Non-pigmented ciliary epithelial cell (primary cell): ENCODE measurements around the gene PLPP4.

Experiments used
- DNase-seq: peaks from one replicate; pipeline ENCODE4 v3.0.0-alpha.2; 2010; ENCODE audit warnings: low read depth

PLPP4 gene

GRCh38 chr10:120456626-120457430 is at the start of gene PLPP4:
PLPP4 (plus strand) TSS chr10:120457227; CDS start chr10:120457306, 79 bp downstream.
- DNase-seq = no peak

- no peak for DNase-seq
Measured at GRCh38 chr10:120409816-120410215, 47.2 kb upstream of the PLPP4 start.

- no peak for DNase-seq
Measured at GRCh38 chr10:120414946-120415345, 42.1 kb upstream of the PLPP4 start.

DNA sequence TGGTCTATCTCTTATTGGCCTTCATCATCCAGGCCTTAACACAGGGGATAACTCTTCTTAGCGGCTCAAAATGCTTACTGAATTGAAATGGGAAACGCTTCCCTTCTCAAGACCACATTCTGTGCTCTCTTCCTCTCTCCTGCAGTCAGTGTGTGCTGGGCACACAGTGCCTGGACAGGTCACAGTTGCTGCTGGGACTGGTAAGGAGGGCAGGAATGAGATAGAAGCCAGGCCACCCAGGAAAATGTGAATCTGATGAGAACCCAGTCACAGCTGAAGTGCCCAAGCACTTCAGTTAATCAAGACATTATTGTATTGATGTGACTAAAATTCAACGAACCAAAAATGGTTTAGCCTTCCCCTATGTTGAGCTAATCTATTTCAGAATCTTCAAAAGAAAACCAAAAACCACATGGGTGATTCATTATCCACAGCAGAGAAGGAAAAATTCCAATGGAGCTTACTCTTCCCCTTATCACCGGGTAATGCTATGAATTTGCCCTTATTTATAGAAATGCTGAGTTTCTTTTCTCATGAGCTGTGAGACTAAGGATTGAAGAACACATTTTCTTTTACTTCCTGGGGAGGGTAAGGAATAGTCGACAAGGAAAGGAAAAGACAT is 41.2 kb upstream of the PLPP4 start:
- DNase-seq = peak; percentile 86

GRCh38 chr10:120420421-120420820 is 36.6 kb upstream of the PLPP4 start:
- no peak for DNase-seq

DNA sequence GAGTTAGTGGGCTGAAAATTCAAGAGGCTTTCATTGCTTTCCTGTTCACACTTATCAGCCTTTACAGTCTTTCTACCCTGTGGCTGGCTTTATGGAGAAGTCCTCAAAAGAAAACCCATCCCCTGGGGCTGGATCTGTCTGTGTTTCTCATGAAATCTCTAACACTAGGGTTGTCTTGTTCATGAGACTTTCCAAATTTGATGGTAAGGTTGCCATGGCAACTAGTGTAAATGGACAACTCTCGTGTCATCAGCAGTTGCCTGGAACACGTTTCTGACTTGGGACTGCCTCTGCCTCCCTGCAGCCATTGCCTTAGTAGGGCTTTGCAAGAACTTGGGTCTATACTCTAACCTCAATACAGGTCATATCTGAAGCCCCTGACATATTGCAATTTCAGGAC is 35.8 kb upstream of the PLPP4 start:
- DNase-seq = no peak

DNA sequence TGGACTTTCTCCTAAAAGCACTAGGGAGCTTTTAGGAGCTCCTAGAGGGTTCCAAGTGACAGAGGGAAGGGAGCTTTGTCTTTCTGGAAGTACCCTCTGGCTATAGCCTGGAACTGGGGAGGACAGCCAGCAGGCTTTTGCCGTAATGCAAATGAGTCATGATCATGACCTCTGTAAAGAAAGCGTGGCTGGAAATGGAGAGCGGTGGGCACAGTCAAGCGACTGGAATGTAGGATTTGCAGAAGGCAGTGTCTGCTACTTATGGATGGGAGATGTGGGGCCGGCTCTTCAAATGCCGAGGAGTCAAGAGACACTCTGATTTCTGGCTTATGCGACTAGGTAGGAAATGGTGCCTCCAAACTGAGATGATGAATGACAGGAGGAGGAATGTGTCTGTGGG is 34.6 kb upstream of the PLPP4 start:
- DNase-seq = peak; percentile 93

GRCh38 chr10:120423431-120424197 is 33.4 kb upstream of the PLPP4 start:
- peak; percentile 83 for DNase-seq

- no peak for DNase-seq
Measured at GRCh38 chr10:120424198-120424464, 32.9 kb upstream of the PLPP4 start.

DNA sequence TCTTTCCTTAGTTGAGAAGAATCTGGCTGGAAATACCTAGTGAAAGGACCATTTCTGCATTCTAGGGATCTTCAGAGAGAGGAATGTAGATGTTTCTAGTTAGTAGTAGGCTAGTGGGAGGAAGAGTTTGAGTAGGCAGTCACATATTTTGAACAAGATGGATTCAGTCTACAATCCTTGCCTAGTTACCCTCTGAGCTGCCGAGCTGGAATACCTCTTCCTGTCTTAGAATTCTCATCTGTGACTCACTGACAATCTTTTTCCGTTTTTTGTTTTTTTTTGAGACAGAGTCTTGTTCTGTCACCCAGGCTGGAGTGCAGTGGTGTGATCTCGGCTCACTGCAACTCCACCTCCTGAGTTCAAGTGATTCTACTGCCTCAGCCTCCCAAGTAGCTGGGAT is 30.7 kb upstream of the PLPP4 start:
- DNase-seq = peak; percentile 55

- DNase-seq = no peak
Measured at GRCh38 chr10:120428754-120429153, 28.3 kb upstream of the PLPP4 start.

DNA sequence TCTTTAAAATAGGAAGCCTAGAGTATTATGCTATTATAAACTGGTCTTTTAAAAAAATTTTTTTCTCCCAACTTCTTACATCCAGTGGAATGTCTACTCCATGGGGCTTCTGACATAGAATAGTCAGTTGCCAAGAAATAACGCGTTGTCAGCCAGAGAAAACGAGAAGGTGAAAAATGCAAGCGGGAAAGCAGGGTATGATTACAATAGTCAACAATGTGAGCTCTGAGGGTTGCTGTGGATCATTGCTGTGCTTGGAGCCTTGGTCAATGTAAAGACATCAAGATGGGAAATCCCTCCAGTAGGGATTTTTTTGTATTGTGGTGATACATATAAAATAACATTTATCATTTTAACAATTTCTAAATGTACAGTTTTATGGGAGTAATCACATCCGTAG is 27.6 kb upstream of the PLPP4 start:
- DNase-seq = no peak

GRCh38 chr10:120431251-120431651 is 25.8 kb upstream of the PLPP4 start:
- no peak for DNase-seq

DNA sequence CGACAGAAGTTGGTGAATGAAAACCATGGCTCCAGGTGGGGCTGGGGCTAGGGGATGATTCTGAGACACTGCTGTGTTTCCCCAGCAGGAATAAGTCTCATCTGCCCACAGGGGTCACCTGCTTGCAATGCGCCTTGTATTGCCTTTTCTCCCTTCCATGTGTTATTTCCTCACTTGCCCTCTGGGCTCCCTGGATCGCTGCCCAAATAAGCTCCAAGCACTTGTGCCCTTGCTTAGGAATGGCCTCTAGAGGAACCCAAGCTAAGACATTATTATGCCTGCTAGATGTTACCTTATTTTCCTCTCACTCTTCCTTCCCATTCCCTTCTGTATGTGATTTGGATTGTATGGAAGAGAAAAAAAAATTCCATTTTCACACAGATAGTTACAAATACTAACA is 24.8 kb upstream of the PLPP4 start:
- no peak for DNase-seq

DNA sequence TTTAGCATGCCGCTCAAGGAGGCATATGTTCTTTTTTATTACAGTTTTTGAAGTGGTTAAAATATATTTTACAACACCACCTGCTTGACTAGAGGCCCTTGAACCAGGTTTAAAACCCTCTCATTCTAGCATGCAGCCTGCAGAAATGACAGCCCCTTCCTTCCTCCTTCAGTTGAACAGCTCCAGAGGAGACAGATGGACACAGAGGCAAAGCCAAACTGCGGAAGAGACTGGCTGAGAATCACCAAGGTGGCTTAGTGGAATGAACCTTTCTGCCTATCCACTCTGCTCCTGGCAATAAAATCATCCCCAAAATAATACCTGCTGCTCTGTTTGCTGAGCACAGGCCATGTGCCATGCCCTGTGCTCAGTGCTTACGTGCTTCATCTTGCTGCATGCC is 23.9 kb upstream of the PLPP4 start:
- DNase-seq = no peak

GRCh38 chr10:120436439-120437112 is 20.5 kb upstream of the PLPP4 start:
- DNase-seq = no peak

- DNase-seq = no peak
Measured at GRCh38 chr10:120437541-120437940, 19.5 kb upstream of the PLPP4 start.

DNA sequence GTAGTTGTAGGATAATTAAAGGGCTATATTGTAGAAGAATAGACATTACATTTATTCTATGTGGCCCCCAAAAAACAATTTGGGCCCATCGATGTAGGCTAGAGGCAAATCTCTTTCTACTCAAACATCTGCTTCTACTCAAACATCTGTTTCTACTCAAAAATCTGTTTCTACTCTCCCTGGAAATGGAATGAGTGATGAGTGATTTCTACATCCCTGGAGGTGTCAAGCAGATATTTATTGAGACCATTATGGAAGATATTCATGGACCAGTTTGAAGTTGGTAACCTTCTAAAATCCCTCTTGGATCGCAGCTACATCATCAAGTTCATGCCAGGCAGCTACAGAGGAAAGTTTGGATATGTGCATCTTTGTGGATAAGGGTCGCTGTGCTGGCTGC is 5.1 kb upstream of the PLPP4 start:
- no peak for DNase-seq

- no peak for DNase-seq
Measured at GRCh38 chr10:120453319-120453718, 3.7 kb upstream of the PLPP4 start.

DNA sequence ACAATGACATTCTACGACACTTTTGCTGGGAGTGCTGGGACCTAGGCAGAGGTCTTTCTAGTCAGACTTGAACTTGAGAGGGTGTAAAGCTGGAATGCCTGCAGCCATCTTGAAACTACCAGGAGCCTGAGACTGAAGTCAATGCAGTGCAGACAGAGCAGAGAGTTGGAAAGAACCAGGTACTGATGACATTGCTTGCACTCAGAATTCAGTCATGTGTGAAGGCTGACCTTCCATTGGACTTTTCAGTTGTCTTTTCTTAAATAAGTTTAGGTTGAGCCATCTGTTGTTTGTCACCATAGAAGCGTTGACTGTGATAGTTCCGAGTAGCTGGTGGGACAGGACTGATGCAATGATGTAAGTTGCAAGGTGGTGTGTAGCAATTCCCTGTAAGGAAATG is 3.1 kb upstream of the PLPP4 start:
- DNase-seq = no peak

DNA sequence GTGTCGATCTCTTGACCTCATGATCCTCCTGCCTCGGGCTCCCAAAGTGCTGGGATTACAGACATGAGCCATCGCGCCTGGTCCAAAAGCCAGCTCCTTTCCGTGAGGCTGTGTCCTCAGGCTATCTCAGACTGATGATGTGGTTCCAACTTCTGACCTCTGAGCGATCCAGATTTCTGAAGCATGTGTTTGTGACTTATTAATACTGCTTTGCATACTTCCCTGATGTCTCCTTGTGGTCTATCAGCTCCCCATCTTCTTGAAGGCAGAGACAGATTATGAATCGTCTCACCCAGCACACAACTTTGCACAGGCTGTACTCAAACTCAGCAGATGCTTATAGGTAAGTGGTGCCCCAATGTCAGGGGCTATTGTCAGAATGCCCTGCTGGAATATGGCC is 2.0 kb upstream of the PLPP4 start:
- no peak for DNase-seq

GRCh38 chr10:120455606-120456005 is 1.4 kb upstream of the PLPP4 start:
- DNase-seq = no peak

DNA sequence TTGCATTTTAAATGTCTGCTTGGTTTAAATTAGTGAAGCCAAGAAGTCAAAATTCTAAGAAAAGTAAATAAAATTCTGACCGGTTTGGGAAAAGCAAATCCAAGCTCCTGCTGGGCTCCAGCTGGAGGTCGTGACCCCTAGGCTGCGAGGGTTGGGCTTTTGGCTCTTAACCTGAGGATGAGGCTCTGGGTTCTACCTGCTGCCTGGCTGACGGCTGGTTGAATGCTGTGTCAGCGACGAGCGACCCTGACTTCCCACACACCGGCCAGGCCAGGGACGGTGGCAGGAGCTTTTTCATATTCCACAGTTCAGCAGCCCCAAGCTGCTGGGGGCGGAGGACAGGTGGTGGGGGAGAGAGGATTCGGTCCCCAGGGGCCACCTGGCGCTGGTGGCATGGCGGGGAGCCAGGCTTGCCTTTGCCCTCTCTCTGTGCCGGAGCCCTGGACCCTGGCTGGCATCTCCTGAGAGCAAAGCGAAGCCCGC is 843 bp upstream of the PLPP4 start:
- DNase-seq = no peak
